Upper lobe of left lung (tissue), 4 donors: ENCODE data around the gene SLC25A1.

Source experiments
- CTCF ChIP-seq, 6 experiments: fragments of 450-650 bp in 4 of 6; fragments of 200-600 bp in 2 of 6; sonication (generic) in 2 of 6; IDR thresholded peaks; one replicate each; pipeline ENCODE4 v1.5.1; 2016 to 2019; ENCODE audit warnings: antibody characterized with exemption in 6 of 6
- EP300 ChIP-seq, 4 donors: sonication (generic); formaldehyde crosslinking; IDR thresholded peaks; one replicate each; pipeline ENCODE4 v1.5.1; 2017; ENCODE audit warnings: antibody characterized with exemption in 4 of 4, control low read depth in 2 of 4
- POLR2A ChIP-seq, 4 donors: fragments of 450-650 bp; IDR thresholded peaks; one replicate each; pipeline ENCODE4 v1.5.1; 2016 to 2017; ENCODE audit warnings: antibody characterized with exemption in 4 of 4, mild to moderate bottlenecking in 2 of 4
- POLR2AphosphoS5 ChIP-seq, 2 donors: sonication (generic); formaldehyde crosslinking; IDR thresholded peaks; one replicate each; pipeline ENCODE4 v1.5.1; 2017; ENCODE audit warnings: antibody characterized with exemption in 2 of 2

DNA sequence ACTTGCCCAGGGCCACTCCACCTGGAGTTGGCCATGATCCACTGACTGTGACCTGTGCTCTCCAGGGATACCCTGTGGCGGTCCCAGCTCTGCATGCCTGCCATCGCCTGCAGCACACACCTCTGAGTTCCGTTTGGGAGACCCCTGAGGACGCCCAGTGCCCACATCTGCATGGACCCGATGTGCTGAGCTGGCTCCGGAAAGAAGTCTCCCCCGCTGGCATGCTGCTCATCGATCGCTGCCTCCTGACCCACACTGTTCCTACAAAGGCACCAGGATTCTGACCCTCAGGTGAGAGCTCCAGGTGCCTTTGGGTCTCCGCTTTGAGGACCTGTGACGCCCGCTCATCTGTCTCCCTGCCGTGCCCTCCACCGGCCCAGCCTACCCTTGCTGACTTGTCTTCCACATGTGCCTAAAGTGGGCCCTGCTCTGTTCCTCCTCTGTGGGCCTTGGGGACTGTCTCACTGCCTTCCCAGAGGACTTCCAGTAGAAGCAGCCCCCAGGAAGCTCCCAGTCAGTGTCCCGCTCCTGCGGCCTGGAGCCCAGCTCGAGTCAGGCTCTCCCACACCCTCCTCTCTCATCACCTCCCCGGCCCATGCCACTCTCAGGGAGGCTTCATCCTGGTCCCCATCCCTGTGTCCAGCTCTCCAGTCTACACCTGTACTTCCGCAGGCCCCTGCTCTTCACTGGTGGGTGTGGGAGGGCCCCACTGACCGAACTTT is 5.9 kb upstream of the SLC25A1 start:
- TF ChIP-seq CTCF (IDR thresholded peaks at IDR 0.05) (no peak), POLR2A (IDR thresholded peaks at IDR 0.05) (no peak), POLR2AphosphoS5 (IDR thresholded peaks at IDR 0.05) (no peak), EP300 (IDR thresholded peaks at IDR 0.05) (no peak)
